ENCODE data around the gene KRTAP1-4. TPM values are rescaled to one million over a fixed set of nuclear protein-coding genes. Genes with fewer than 3 reads are reported as not detected.
"Not testable (repeated sequence)": the region's sequence is repeated elsewhere in the genome, so short reads cannot be mapped to it uniquely, and the experiment has no call there.

The KRTAP1-4 gene
- total RNA-seq, 1 experiment from 2014 or later: not detected

GRCh38 chr17:41037853-41038350 is 7.9 kb upstream of the KRTAP1-4 start:
- H3K9me3 Mint-ChIP-seq (ENCODE audit: unreplicated experiment): peaks cover 9% of the 10 kb centered on the region
- DNase-seq: no peak
- H3K4me1 Mint-ChIP-seq (ENCODE audit: low read depth, unreplicated experiment): peaks cover 8% of the 10 kb centered on the region
- no peak overlapping the region for H3K27ac Mint-ChIP-seq (ENCODE audit: unreplicated experiment)
- no TSS peak for BruUV-seq (replicated peaks)
- Histone ChIP-seq H3K27me3 (replicated peaks; ENCODE audit: control insufficient read depth, insufficient read depth, low read length) (no peaks in the 10 kb centered on the region), H3K4me3 (ENCODE audit: low read depth, low read length) (no peak overlapping the region), H3K36me3 (ENCODE audit: control insufficient read depth, insufficient read depth, low read length) (no peaks in the 10 kb centered on the region), H3K9me3 (no peaks in the 10 kb centered on the region), H3K4me1 (0 out of 2 replicates have a peak, but pooled peaks cover 3% of the 10 kb centered on the region)
- H3K4me3 Mint-ChIP-seq (ENCODE audit: unreplicated experiment): no peak overlapping the region
- H3K27me3 Mint-ChIP-seq (ENCODE audit: insufficient read depth, unreplicated experiment): no peaks in the 10 kb centered on the region
- POLR2A ChIA-PET: no interaction called here
- H3K36me3 Mint-ChIP-seq (ENCODE audit: insufficient read depth, unreplicated experiment): no peaks in the 10 kb centered on the region
- no peak for TF ChIP-seq CTCF (IDR thresholded peaks at IDR 0.05; ENCODE audit: insufficient read depth in 1 of 2, low read depth in 1 of 2, low read length in 1 of 2, severe bottlenecking in 1 of 2, unreplicated experiment in 1 of 2)
- intact Hi-C loops (cut with micrococcal nuclease; ENCODE audit: unreplicated experiment): no loop called here
- CTCF ChIA-PET: no interaction called here

DNA sequence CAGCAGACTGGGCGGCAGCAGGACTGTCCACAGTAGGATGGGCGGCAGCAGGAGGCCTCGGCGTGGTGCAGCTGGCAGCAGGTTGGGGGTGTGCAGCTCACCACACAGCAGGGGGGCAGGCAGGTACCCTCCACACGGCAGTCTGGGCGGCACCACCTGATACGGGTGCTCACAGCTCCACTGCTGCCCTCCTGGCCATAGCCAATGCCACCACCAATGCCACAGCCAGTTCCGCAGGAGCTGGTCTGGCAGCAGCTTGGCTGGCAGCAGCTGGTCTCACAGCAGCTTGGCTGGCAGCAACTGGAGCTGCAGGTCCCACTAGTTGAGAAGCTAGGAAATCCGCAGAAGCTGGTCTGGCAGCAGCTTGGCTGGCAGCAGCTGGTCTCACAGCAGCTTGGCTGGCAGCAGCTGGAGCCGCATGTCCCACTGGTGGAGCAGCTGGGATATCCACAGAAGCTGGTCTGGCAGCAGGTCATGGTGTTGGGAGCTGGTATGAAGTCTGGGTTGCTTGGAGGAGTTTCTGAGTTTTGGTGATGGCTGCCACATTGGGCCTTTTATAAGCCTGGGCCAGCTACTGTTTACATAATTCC is 4.4 kb upstream of the KRTAP1-4 start, which contains the start of gene KRTAP1-3:
Gene KRTAP1-3, minus strand, starts transcription at position 529 of the 590 bp plus-strand sequence. Its CDS starts 53 bp downstream, at position 476.
- H3K4me1 Mint-ChIP-seq (ENCODE audit: low read depth, unreplicated experiment); H3K9me3 ChIP-seq; H3K9me3 Mint-ChIP-seq (ENCODE audit: unreplicated experiment); BruUV-seq (replicated peaks); intact Hi-C loops (cut with micrococcal nuclease; ENCODE audit: unreplicated experiment); H3K27ac Mint-ChIP-seq (ENCODE audit: unreplicated experiment); H3K4me3 ChIP-seq (ENCODE audit: low read depth, low read length); H3K36me3 ChIP-seq (ENCODE audit: control insufficient read depth, insufficient read depth, low read length); H3K27me3 ChIP-seq (replicated peaks; ENCODE audit: control insufficient read depth, insufficient read depth, low read length); CTCF ChIA-PET; H3K4me3 Mint-ChIP-seq (ENCODE audit: unreplicated experiment); H3K27me3 Mint-ChIP-seq (ENCODE audit: insufficient read depth, unreplicated experiment); H3K36me3 Mint-ChIP-seq (ENCODE audit: insufficient read depth, unreplicated experiment); DNase-seq; H3K4me1 ChIP-seq; POLR2A ChIA-PET: not testable (repeated sequence)

DNA sequence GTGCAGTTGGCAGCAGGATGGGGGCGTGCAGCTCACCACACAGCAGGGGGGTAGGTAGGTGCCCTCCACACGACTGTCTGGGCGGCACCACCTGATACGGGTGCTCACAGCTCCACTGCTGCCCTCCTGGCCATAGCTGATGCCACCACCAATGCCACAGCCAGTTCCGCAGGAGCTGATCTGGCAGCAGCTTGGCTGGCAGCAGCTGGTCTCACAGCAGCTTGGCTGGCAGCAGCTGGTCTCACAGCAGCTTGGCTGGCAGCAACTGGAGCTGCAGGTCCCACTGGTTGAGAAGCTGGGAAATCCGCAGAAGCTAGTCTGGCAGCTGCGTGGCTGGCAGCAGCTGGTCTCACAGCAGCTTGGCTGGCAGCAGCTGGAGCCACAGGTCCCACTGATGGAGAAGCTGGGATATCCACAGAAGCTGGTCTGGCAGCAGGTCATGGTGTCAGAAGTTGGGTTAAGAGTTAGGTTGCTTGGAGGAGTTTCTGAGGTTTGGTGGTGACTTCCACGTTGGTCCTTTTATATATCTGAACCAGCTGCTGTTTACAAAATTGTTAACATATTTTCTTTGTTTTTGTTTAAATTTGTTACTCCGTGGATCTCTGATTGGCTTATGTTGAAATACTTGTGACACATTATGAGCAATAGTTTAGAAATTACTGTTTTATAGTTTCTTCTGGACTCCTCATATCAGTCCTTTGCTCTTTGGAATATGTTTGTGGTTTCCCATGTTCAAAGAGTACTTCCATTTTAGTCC is 3.1 kb downstream of the KRTAP1-4 start, which contains the start of gene KRTAP1-5:
Gene KRTAP1-5, minus strand, starts transcription at position 494 of the 757 bp plus-strand sequence. Its CDS starts 53 bp downstream, at position 441.
- no TSS peak for BruUV-seq (replicated peaks)
- ChIA-PET CTCF (no interaction called here), POLR2A (no interaction called here)
- Histone ChIP-seq H3K9me3 (no peaks in the 10 kb centered on the region), H3K4me1 (no peaks in the 10 kb centered on the region), H3K27me3 (replicated peaks; ENCODE audit: control insufficient read depth, insufficient read depth, low read length) (no peaks in the 10 kb centered on the region), H3K4me3 (ENCODE audit: low read depth, low read length) (no peak within 1 kb of the TSS), H3K36me3 (ENCODE audit: control insufficient read depth, insufficient read depth, low read length) (no peaks in the 10 kb centered on the region)
- no peak within 1 kb of the TSS for H3K27ac Mint-ChIP-seq (ENCODE audit: unreplicated experiment)
- TF ChIP-seq CTCF (IDR thresholded peaks at IDR 0.05; ENCODE audit: insufficient read depth in 1 of 2, low read depth in 1 of 2, low read length in 1 of 2, severe bottlenecking in 1 of 2, unreplicated experiment in 1 of 2): no peak
- H3K9me3 Mint-ChIP-seq (ENCODE audit: unreplicated experiment): peaks cover 13% of the 10 kb centered on the region
- intact Hi-C loops (cut with micrococcal nuclease; ENCODE audit: unreplicated experiment): no loop called here
- H3K4me1 Mint-ChIP-seq (ENCODE audit: low read depth, unreplicated experiment): no peaks in the 10 kb centered on the region
- H3K36me3 Mint-ChIP-seq (ENCODE audit: insufficient read depth, unreplicated experiment): no peaks in the 10 kb centered on the region
- no peaks in the 10 kb centered on the region for H3K27me3 Mint-ChIP-seq (ENCODE audit: insufficient read depth, unreplicated experiment)
- no peak for DNase-seq
- no peak within 1 kb of the TSS for H3K4me3 Mint-ChIP-seq (ENCODE audit: unreplicated experiment)

Measured in Caco-2 (cell line).